GM21526 (cell line): ENCODE data around the gene KRTAP10-4.

Experiments
- ATAC-seq: cut with Tn5 transposase; IDR thresholded peaks from one replicate; pipeline ENCODE4 v1.9.1; 2021; ENCODE audit warnings: moderate library complexity; ENCODE audit not compliant: unreplicated experiment, low FRiP score

The KRTAP10-4 gene

GRCh38 chr21:44612669-44613229, 39.2 kb downstream of the KRTAP10-4 start:
- no peak for ATAC-seq

- no peak for ATAC-seq
Observed at GRCh38 chr21:44613386-44614155, 40.0 kb downstream of the KRTAP10-4 start.

GRCh38 chr21:44614161-44614631, 40.7 kb downstream of the KRTAP10-4 start:
- no peak for ATAC-seq

GRCh38 chr21:44614961-44615391, 41.4 kb downstream of the KRTAP10-4 start:
- ATAC-seq, result no peak

GRCh38 chr21:44615466-44615865, 41.9 kb downstream of the KRTAP10-4 start:
- ATAC-seq, result no peak

- no peak for ATAC-seq
Observed at GRCh38 chr21:44615911-44616590, 42.5 kb downstream of the KRTAP10-4 start.

GRCh38 chr21:44616591-44616926, 43.0 kb downstream of the KRTAP10-4 start:
- no peak for ATAC-seq

- no peak for ATAC-seq
Observed at GRCh38 chr21:44617071-44617501, 43.6 kb downstream of the KRTAP10-4 start.

GRCh38 chr21:44618504-44618903, 45.0 kb downstream of the KRTAP10-4 start:
- no peak for ATAC-seq

- ATAC-seq, result no peak
Observed at GRCh38 chr21:44618909-44619308, 45.4 kb downstream of the KRTAP10-4 start.

GRCh38 chr21:44619886-44620285, 46.4 kb downstream of the KRTAP10-4 start:
- ATAC-seq, result no peak

GRCh38 chr21:44623575-44623974, 50.0 kb downstream of the KRTAP10-4 start:
- ATAC-seq, result no peak
